Panc1 (cell line): ENCODE results near the gene SRMS. TPM values are rescaled to one million over a fixed set of nuclear protein-coding genes. Genes with fewer than 3 reads are reported as not detected.

Experiments used
- ATAC-seq: fragments of 200-7000 bp; cut with Tn5 transposase; 2 replicates; pipeline ENCODE4 v1.9.1; 2020; ENCODE audit warnings: mild to moderate bottlenecking, moderate library complexity
- BruUV-seq: library from RNA; stranded (reverse); fragments of 400-500 nt; replicated peaks from 2 replicates; lab custom pipeline; 2021; lab: Mats Ljungman, UMichigan
- CTCF ChIA-PET: fragments of 300-600 bp; sonication (Branson Sonifier 250); formaldehyde crosslinking; loops from one replicate; lab custom pipeline; 2022; ENCODE audit warnings: antibody characterized with exemption; lab: Charles Lee
- POLR2A ChIA-PET: fragments of 300-600 bp; sonication (Branson Sonifier 250); formaldehyde crosslinking; loops from one replicate; lab custom pipeline; 2022; ENCODE audit warnings: antibody characterized with exemption; lab: Charles Lee
- DNase-seq: peaks from one replicate; pipeline ENCODE4 v3.0.0-alpha.2; 2010; ENCODE audit warnings: low read depth, low spot score
- H3K27ac ChIP-seq: 2 replicates; pipeline ENCODE4 v1.5.1; 2011; ENCODE audit warnings: mild to moderate bottlenecking, low read length, inconsistent platforms
- H3K27me3 ChIP-seq: fragments of 200-500 bp; sonication (Bioruptor generic); 2 replicates; pipeline ENCODE4 v1.6.0; 2014; ENCODE audit warnings: low read length, inconsistent platforms; ENCODE audit not compliant: control insufficient read depth, insufficient read depth
- H3K36me3 ChIP-seq: fragments of 200-500 bp; sonication (Bioruptor generic); 2 replicates; pipeline ENCODE4 v1.5.1; 2014; ENCODE audit warnings: inconsistent platforms, mild to moderate bottlenecking, low read length, moderate library complexity; ENCODE audit not compliant: control insufficient read depth, insufficient read depth
- H3K4me1 ChIP-seq: 2 replicates; pipeline ENCODE4 v1.5.1; 2011; ENCODE audit warnings: inconsistent platforms, mild to moderate bottlenecking, low read length, moderate library complexity; ENCODE audit not compliant: control insufficient read depth, insufficient read depth
- H3K4me3 ChIP-seq, 2 experiments: 2 replicates each; pipeline ENCODE4 v1.5.1; 2011 to 2012; ENCODE audit warnings: low read depth in 2 of 2, low read length in 2 of 2, mild to moderate bottlenecking in 2 of 2, inconsistent platforms in 1 of 2, moderate library complexity in 1 of 2
- H3K9me3 ChIP-seq: fragments of 200-500 bp; sonication (Bioruptor generic); 2 replicates; pipeline ENCODE4 v1.5.1; 2014; ENCODE audit warnings: low read depth, mild to moderate bottlenecking, inconsistent platforms, low read length, moderate library complexity; ENCODE audit not compliant: control insufficient read depth, insufficient read depth
- CTCF ChIP-seq: fragments of 450-650 bp; IDR thresholded peaks from 2 replicates; pipeline ENCODE4 v1.5.1; 2017; ENCODE audit warnings: mild to moderate bottlenecking
- POLR2AphosphoS5 ChIP-seq: IDR thresholded peaks from 2 replicates; pipeline ENCODE4 v1.6.1; 2012; ENCODE audit warnings: mild to moderate bottlenecking, low read depth, low read length, moderate library complexity
- SIN3A ChIP-seq: IDR thresholded peaks from 2 replicates; pipeline ENCODE4 v1.6.1; 2012; ENCODE audit warnings: low read depth, mild to moderate bottlenecking, low read length, moderate library complexity, borderline replicate concordance; ENCODE audit not compliant: insufficient read depth
- TCF7L2 ChIP-seq: IDR thresholded peaks from 2 replicates; pipeline ENCODE4 v1.6.1; 2011; ENCODE audit warnings: mild to moderate bottlenecking, low read depth, low read length, inconsistent platforms
- in situ Hi-C: cut with HindIII; loops from 2 replicates; pipeline ENCODE4 v1.10.0; 2016; ENCODE audit warnings: low sequenced_read_pairs, low pct_unique_long_range_greater_than_20kb
- intact Hi-C: fragments of 100-400 bp; cut with micrococcal nuclease; formaldehyde crosslinking; loops from one replicate; pipeline ENCODE4 v1.10.0; 2022; ENCODE audit not compliant: unreplicated experiment
- total RNA-seq: library from RNA; stranded (reverse); gene quantifications from one replicate; pipeline ENCODE4 v1.2.1, GENCODE V29; 2021; ENCODE audit not compliant: unreplicated experiment
- TF ChIP-seq, protein P1 (sequence below), 2 experiments: IDR thresholded peaks; 2 replicates each; pipeline ENCODE4 v1.6.1; 2011 to 2012; ENCODE audit warnings: low read depth in 2 of 2, control low read depth in 1 of 2, low read length in 1 of 2, mild to moderate bottlenecking in 1 of 2, moderate library complexity in 1 of 2; ENCODE audit not compliant: insufficient read depth in 1 of 2

Gene SRMS
- total RNA-seq, 1 experiment from 2014 or later, result not detected

DNA sequence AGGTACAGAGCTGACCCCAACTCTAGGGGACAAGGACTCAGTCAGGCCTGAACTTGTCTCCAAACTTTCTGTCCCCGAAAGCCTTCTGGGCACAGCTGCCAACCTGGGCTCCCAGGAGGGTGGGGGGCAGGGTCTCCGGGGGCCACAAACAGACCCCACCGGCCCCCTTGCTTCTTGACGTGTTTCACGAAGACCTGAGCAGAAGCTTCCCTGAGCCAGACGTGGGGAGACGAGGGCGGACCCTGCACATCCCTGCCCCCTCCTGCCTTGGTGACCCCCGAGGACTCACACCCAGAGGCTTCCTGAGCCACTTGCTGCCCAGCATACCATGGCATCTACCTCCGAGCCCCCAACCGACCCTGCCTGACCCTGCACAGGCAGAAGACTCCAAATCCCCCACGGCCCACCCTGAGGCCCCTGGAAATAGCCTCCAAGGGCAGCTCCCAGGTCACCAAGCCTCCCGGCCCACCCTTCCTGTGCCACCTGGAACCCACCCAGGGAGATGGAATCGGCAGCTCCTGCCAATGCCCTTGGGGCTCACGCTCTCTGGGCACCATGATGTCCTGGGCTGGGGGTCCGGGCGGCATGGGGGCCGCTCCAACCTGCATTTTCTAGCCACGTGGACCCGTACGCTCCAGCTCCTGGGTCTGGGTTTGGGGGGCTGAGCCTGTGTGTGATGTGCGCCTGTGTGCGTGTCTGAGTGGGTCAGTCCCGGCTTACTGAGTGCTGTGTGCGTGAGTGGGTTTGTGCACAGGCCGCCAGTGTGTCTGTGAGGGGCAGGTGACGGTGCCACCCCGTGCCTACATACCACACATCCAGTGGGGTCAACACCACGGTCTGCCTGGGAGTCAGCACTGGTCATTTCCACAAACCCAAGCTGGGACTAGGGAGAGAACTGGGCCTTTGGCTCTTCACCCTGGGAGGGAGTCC, 7.8 kb downstream of the SRMS start:
- TF ChIP-seq SIN3A (no peak), CTCF (no peak)
- no peaks in the 10 kb centered on the region for H3K36me3 ChIP-seq
- no peak overlapping the region for H3K4me3 ChIP-seq
- DNase-seq (no peak), ATAC-seq (no peak)
- H3K4me1 ChIP-seq, result peaks cover 17% of the 10 kb centered on the region
- no peaks in the 10 kb centered on the region for H3K27me3 ChIP-seq
- intact Hi-C loops, result no loop called here
- H3K27ac ChIP-seq, result no peak overlapping the region
- in situ Hi-C loops, result loop anchor here (10.0 kb wide), 1 partner anchor 55 kb away; no protein-coding TSS in a partner anchor
- H3K9me3 ChIP-seq, result no peaks in the 10 kb centered on the region
- POLR2A ChIA-PET, result no interaction called here
- no TSS peak for BruUV-seq
- CTCF ChIA-PET, result interaction anchor here (0.6 to 3.1 kb wide), 3 partner anchors 28 to 197 kb away, joined by 3 to 12 read pairs (median 4); partner anchors contain the start of gene LIME1

- intact Hi-C loops (no loop called here), in situ Hi-C loops (loop anchor here (10.0 kb wide), 1 partner anchor 56 kb away; no protein-coding TSS in a partner anchor)
- BruUV-seq, result no TSS peak
- H3K27ac ChIP-seq, result no peak overlapping the region; the same call in 1 of the 2 replicates
- no peak for TF ChIP-seq POLR2AphosphoS5
- no peak for TF ChIP-seq SIN3A
- no peak for TF ChIP-seq CTCF
- TF ChIP-seq, protein P1, sequence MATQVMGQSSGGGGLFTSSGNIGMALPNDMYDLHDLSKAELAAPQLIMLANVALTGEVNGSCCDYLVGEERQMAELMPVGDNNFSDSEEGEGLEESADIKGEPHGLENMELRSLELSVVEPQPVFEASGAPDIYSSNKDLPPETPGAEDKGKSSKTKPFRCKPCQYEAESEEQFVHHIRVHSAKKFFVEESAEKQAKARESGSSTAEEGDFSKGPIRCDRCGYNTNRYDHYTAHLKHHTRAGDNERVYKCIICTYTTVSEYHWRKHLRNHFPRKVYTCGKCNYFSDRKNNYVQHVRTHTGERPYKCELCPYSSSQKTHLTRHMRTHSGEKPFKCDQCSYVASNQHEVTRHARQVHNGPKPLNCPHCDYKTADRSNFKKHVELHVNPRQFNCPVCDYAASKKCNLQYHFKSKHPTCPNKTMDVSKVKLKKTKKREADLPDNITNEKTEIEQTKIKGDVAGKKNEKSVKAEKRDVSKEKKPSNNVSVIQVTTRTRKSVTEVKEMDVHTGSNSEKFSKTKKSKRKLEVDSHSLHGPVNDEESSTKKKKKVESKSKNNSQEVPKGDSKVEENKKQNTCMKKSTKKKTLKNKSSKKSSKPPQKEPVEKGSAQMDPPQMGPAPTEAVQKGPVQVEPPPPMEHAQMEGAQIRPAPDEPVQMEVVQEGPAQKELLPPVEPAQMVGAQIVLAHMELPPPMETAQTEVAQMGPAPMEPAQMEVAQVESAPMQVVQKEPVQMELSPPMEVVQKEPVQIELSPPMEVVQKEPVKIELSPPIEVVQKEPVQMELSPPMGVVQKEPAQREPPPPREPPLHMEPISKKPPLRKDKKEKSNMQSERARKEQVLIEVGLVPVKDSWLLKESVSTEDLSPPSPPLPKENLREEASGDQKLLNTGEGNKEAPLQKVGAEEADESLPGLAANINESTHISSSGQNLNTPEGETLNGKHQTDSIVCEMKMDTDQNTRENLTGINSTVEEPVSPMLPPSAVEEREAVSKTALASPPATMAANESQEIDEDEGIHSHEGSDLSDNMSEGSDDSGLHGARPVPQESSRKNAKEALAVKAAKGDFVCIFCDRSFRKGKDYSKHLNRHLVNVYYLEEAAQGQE (IDR thresholded peaks at IDR 0.05; ENCODE audit: insufficient read depth in 1 of 2, low read depth in 2 of 2, low read length in 1 of 2), result no peak
- no peak for TF ChIP-seq TCF7L2
- H3K4me1 ChIP-seq, result peaks cover 17% of the 10 kb centered on the region
- ChIA-PET POLR2A (no interaction called here), CTCF (interaction anchor here (0.6 to 3.1 kb wide), 3 partner anchors 28 to 197 kb away, joined by 3 to 12 read pairs (median 4); partner anchors contain the start of gene LIME1)
- DNase-seq (no peak), ATAC-seq (no peak)
- no peaks in the 10 kb centered on the region for H3K27me3 ChIP-seq
- H3K9me3 ChIP-seq, result no peaks in the 10 kb centered on the region
- no peaks in the 10 kb centered on the region for H3K36me3 ChIP-seq
- no peak overlapping the region for H3K4me3 ChIP-seq
These were observed 8.5 kb downstream of the SRMS start for GRCh38 chr20:63539092-63539430.
